NB4 (cell line): Measurements from ENCODE around the gene SRGAP1.
A peak's percentile ranks its signal among the peaks of the same experiment; 100 is the strongest.

Experiments
- DNase-seq: peaks from one replicate; pipeline ENCODE4 v3.0.0; 2010; ENCODE audit warnings: low read depth
- H3K4me3 ChIP-seq: one replicate; pipeline ENCODE4 v1.5.1; 2011; ENCODE audit warnings: mild to moderate bottlenecking, low read depth, low read length, moderate library complexity
- CTCF ChIP-seq: IDR thresholded peaks from one replicate; pipeline ENCODE4 v1.5.1; 2012; ENCODE audit warnings: low read depth, low read length
- MAX ChIP-seq: IDR thresholded peaks from 2 replicates; pipeline ENCODE4 v1.6.1; 2011; ENCODE audit warnings: low read depth, low read length
- MYC ChIP-seq: IDR thresholded peaks from 2 replicates; pipeline ENCODE4 v1.6.1; 2011; ENCODE audit warnings: low read depth, low read length
- POLR2A ChIP-seq: IDR thresholded peaks from 2 replicates; pipeline ENCODE4 v1.6.1; 2011; ENCODE audit warnings: mild to moderate bottlenecking; ENCODE audit not compliant: insufficient read length; ENCODE audit errors: extremely low read depth

Gene SRGAP1

GRCh38 chr12:63897931-63898330, 53.4 kb downstream of the SRGAP1 start:
- peak; percentile 42 for DNase-seq
- H3K4me3 ChIP-seq: no peak overlapping the region
- TF ChIP-seq CTCF: no peak
- no peak for TF ChIP-seq POLR2A
- no peak for TF ChIP-seq MAX
- TF ChIP-seq MYC: no peak

GRCh38 chr12:63898764-63899337, 54.4 kb downstream of the SRGAP1 start:
- TF ChIP-seq MYC: no peak
- no peak for TF ChIP-seq CTCF
- no peak for TF ChIP-seq POLR2A
- no peak for TF ChIP-seq MAX
- no peak for DNase-seq
- no peak overlapping the region for H3K4me3 ChIP-seq

GRCh38 chr12:63899396-63899795, 54.9 kb downstream of the SRGAP1 start:
- DNase-seq: no peak
- TF ChIP-seq POLR2A: no peak
- TF ChIP-seq MYC: no peak
- no peak for TF ChIP-seq MAX
- no peak for TF ChIP-seq CTCF
- no peak overlapping the region for H3K4me3 ChIP-seq

- no peak for DNase-seq
- no peak for TF ChIP-seq POLR2A
- no peak for TF ChIP-seq MYC
- no peak for TF ChIP-seq MAX
- TF ChIP-seq CTCF: no peak
- H3K4me3 ChIP-seq: no peak overlapping the region
These were observed 56.7 kb downstream of the SRGAP1 start for GRCh38 chr12:63900922-63901793.

- TF ChIP-seq CTCF: no peak
- TF ChIP-seq MYC: no peak
- no peak for TF ChIP-seq POLR2A
- no peak for TF ChIP-seq MAX
- DNase-seq: no peak
- H3K4me3 ChIP-seq: no peak overlapping the region
These were observed 60.2 kb downstream of the SRGAP1 start for GRCh38 chr12:63904653-63905052.
